ENCODE results near the gene COL4A2.
"Not testable (repeated sequence)": the region's sequence is repeated elsewhere in the genome, so short reads cannot be mapped to it uniquely, and the experiment has no call there.

Gene COL4A2

DNA sequence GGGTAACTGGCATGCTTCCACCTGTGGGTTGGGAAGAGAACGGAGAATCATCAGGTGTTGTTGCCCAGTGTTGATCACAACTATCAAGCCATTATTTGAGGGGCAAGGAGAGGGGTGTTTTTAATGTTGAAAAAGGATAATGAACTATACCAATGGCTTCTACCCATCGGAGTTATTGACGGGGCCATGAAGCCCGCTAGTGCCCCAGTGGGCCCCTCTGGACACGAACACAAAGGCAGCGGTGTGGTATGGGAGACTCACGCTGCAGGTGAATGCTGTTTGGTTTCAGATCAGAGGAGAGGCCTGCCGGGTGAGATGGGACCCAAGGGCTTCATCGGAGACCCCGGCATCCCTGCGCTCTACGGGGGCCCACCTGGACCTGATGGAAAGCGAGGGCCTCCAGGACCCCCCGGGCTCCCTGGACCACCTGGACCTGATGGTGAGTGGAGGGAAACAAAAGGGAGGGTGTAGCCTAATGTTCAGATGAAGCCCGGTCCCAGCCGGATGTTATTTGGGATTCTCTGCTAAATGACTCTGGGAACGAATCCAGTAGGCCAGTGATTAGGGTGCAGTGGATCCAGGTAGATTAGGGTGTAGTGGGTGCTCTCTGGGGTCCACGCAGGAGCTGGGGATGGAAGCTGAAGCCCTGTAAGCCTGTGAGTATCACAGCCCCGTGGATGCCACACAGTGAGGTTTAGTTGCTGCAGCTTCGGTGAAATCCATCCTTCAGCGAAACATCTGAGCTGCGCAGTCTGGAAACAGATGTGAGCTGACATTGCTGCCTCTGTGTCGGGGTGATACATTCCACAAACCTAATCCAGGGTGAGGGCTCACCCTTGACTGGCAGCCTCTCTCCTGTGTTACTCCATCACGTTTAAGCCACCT, 143.2 kb downstream of the COL4A2 start:
- TF ChIP-seq, protein P1, sequence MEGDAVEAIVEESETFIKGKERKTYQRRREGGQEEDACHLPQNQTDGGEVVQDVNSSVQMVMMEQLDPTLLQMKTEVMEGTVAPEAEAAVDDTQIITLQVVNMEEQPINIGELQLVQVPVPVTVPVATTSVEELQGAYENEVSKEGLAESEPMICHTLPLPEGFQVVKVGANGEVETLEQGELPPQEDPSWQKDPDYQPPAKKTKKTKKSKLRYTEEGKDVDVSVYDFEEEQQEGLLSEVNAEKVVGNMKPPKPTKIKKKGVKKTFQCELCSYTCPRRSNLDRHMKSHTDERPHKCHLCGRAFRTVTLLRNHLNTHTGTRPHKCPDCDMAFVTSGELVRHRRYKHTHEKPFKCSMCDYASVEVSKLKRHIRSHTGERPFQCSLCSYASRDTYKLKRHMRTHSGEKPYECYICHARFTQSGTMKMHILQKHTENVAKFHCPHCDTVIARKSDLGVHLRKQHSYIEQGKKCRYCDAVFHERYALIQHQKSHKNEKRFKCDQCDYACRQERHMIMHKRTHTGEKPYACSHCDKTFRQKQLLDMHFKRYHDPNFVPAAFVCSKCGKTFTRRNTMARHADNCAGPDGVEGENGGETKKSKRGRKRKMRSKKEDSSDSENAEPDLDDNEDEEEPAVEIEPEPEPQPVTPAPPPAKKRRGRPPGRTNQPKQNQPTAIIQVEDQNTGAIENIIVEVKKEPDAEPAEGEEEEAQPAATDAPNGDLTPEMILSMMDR (IDR thresholded peaks at IDR 0.05; ENCODE audit: low read depth, low read length, missing control alignments), result no peak
- DNase-seq, result no peak
- no peaks in the 10 kb centered on the region for H3K27me3 ChIP-seq (replicated peaks)
- peaks cover 98% of the 10 kb centered on the region for H3K36me3 ChIP-seq (replicated peaks)
- no peak overlapping the region for H3K4me3 ChIP-seq (ENCODE audit: low read depth, low read length)
- in situ Hi-C loops (cut with HindIII; ENCODE audit: low pct_ligation_motif_present, low sequenced_read_pairs), result no loop called here
- H3K27ac ChIP-seq, result no peak overlapping the region

DNA sequence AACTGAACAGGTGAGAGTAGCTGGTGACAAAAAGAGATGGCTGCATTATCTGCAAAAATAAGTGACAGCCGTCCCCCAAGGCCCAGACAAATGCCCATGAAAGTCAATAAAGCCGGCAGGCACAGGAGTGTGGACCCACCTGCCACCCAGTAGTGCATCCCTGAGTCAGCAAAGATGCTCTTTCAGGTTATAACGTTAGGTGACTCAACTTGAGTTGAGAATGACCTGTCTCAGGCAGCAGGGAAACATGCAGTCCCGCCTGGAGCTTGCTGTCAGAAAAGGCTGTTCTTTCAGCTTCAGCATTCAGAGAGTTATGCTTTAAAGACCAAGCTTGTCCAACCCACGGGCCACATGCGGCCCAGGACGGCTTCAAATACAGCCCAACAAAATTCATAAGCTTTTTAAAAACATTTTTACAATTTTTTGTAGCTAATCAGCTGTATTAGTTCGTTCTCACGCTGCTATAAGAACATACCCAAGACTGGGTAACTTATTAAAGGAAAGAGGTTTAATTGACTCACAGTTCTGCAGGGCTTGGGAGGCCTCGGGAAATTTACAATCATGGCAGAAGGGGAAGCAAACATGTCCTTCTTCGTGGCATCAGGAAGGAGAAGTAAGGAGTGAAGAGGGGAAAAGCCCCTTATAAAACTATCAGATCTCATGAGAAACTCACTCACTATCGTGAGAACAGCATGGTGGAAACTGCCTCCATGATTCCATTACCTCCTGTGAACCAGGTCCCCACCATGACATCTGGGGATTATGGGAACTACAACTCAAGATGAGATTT, 144.1 kb downstream of the COL4A2 start:
- Histone ChIP-seq H3K4me3 (ENCODE audit: low read depth, low read length) (no peak overlapping the region), H3K36me3 (replicated peaks) (peaks cover 98% of the 10 kb centered on the region), H3K27me3 (replicated peaks) (no peaks in the 10 kb centered on the region), H3K27ac (no peak overlapping the region)
- DNase-seq, result no peak
- TF ChIP-seq, protein P1 (IDR thresholded peaks at IDR 0.05; ENCODE audit: low read depth, low read length, missing control alignments), result no peak
- in situ Hi-C loops (cut with HindIII; ENCODE audit: low pct_ligation_motif_present, low sequenced_read_pairs), result no loop called here

DNA sequence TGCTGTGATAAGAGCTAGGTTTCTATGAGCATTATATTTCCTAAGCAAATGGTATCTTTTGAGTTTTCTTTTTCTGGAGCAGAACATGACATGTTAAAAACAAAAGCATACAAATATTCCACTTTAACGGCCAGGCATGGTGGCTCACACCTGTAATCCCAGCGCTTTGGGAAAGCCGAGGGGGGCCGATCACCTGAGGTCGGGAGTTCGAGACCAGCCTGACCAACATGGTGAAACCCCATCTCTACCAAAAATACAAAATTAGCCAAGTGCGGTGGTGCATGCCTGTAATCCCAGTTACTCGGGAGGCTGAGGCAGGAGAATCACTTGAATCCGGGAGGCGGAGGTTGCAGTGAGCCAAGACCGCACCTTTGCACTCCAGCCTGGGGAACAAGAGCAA, 146.0 kb downstream of the COL4A2 start:
- DNase-seq; H3K27me3 ChIP-seq (replicated peaks); H3K4me3 ChIP-seq (ENCODE audit: low read depth, low read length); H3K27ac ChIP-seq; in situ Hi-C loops (cut with HindIII; ENCODE audit: low pct_ligation_motif_present, low sequenced_read_pairs): not testable (repeated sequence)
- peaks cover 88% of the 10 kb centered on the region for H3K36me3 ChIP-seq (replicated peaks)

DNA sequence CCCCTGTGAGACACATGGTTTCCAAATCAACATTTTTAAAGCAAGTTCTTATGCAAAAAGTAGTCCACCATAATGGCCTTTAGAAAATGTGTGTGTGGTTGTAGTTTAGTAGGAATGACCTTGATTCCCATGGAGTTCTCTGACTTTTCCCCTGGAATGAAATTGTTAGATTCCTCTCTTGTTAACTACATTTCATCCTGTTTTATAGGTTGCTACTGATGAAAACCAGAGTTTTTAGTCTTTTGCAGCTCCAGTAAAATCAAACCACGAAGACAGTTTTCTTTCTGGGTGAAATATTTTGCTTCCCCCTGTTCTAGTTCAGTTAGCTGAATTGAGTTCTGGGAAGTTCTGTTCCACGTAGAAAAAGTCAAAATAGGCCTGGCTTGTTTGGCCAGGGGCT, 146.7 kb downstream of the COL4A2 start:
- TF ChIP-seq, protein P1 (IDR thresholded peaks at IDR 0.05; ENCODE audit: low read depth, low read length, missing control alignments), result no peak
- H3K36me3 ChIP-seq (replicated peaks), result peaks cover 88% of the 10 kb centered on the region
- in situ Hi-C loops (cut with HindIII; ENCODE audit: low pct_ligation_motif_present, low sequenced_read_pairs), result no loop called here

DNA sequence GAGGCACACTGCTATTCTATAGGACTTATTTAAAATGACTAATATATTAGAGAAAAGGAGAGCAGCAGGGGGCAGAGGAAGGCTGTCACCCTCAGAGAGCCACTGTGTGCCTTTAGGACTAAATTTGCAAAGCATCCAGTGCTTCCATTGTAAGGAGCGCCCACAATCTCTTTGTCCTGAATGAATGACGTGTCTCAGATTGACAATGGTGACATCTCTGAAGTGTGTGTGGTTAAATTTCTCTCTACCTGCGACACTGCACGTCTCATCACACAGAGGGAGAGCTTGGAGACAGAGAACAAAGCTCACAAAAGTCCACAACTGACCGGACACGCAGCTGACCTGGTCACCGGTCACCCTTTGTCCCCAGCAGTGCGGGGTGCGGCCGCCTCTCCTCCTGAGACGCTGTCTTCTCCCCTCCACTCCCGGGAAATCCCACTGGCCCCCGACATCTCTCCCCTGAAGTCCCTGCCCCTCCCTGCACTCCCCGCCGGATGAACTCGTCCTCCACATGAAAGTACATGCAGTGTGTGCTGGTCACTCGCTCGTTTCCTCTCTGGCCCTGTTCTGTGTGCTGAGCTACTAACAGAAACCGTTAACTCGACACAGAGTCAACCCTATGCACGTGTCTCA, 147.3 kb downstream of the COL4A2 start:
- DNase-seq, result no peak
- Histone ChIP-seq H3K27me3 (replicated peaks) (no peaks in the 10 kb centered on the region), H3K27ac (no peak overlapping the region), H3K36me3 (replicated peaks) (peaks cover 87% of the 10 kb centered on the region), H3K4me3 (ENCODE audit: low read depth, low read length) (no peak overlapping the region)
- TF ChIP-seq, protein P1 (IDR thresholded peaks at IDR 0.05; ENCODE audit: low read depth, low read length, missing control alignments), result no peak
- in situ Hi-C loops (cut with HindIII; ENCODE audit: low pct_ligation_motif_present, low sequenced_read_pairs), result no loop called here

More for the DNA sequence above, 146.7 kb downstream of the COL4A2 start:
- H3K4me3 ChIP-seq (ENCODE audit: low read depth, low read length), result no peak overlapping the region
- no peak overlapping the region for H3K27ac ChIP-seq
- DNase-seq, result no peak
- no peaks in the 10 kb centered on the region for H3K27me3 ChIP-seq (replicated peaks)

DNA sequence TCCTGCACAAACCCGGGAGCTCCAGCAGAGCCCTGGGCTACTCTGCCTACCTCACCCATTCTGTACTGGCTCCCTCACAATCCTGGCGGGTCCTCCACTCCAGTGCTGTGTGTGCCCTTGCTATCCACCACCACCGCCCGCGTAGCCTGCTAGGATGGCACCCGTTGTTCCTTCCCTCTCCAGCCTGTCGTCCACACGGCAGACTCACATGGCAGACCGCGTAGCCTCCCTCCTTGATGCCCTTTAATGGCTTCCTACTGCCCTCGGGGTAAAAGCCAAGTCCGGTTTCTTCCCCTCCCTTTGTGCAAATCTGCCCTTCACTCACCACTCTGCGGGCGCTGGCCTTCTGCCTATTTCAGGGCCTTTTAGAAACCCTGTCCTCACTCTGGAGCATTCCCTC, 147.9 kb downstream of the COL4A2 start:
- TF ChIP-seq, protein P1 (IDR thresholded peaks at IDR 0.05; ENCODE audit: low read depth, low read length, missing control alignments), result no peak
- H3K27me3 ChIP-seq (replicated peaks), result no peaks in the 10 kb centered on the region
- peaks cover 86% of the 10 kb centered on the region for H3K36me3 ChIP-seq (replicated peaks)
- H3K27ac ChIP-seq, result no peak overlapping the region
- no peak overlapping the region for H3K4me3 ChIP-seq (ENCODE audit: low read depth, low read length)
- DNase-seq, result no peak
- in situ Hi-C loops (cut with HindIII; ENCODE audit: low pct_ligation_motif_present, low sequenced_read_pairs), result no loop called here
